Stimulated activated CD4-positive, alpha-beta T cell treated with anti-CD3 and anti-CD28 coated beads, Interleukin-2, amount 100 ng/mL, for 4 hours (primary cell): Measurements from ENCODE around the gene DCAF6.
"Not testable (repeated sequence)": the region's sequence is repeated elsewhere in the genome, so short reads cannot be mapped to it uniquely, and the experiment has no call there.

Source experiments
- DNase-seq: peaks from one replicate; pipeline ENCODE4 v3.0.0-alpha.2; 2020; ENCODE audit warnings: low read depth

DCAF6 gene

GRCh38 chr1:168009322-168009721, 72.8 kb downstream of the DCAF6 start:
- no peak for DNase-seq

GRCh38 chr1:168019407-168019806, 82.9 kb downstream of the DCAF6 start:
- no peak for DNase-seq

- DNase-seq = no peak
These were observed 94.7 kb downstream of the DCAF6 start for GRCh38 chr1:168031198-168031597.

DNA sequence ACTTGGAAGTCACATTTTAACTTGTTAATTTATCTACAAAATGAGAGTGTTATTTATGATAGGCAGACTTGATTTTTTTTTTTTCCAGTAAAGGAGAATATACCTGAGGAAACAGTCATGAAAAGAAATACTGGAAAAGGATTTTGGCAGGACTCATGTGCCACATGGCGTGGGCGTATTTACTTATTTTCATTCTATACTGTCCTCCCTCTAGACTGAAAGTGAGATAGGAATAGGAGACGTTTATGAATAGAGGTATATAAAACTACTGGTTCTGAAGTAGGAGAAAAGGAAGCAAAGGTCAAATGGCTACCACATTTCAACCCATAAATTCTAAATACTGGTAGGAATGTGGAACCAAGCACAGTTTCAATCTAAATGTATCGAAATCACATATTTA, 95.1 kb downstream of the DCAF6 start:
- no peak for DNase-seq

DNA sequence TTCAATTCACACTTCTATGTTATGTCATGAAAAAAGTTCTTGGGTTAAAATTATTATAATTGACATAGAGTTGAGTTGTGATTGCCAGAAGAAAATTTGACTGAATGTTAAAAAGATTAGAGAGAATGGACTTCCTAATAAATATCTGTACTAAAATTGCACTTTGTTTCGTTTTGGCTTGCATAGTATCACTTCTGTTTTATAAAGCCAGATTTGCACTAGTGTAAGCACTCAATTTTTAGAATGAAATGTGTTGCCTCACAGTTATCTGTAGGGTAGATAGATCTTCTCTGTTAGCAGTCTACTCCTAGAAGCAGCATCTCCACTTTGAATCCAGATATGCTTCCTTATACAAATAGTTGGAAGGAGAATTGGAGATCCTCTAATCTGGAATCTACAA, 95.5 kb downstream of the DCAF6 start:
- DNase-seq = no peak

GRCh38 chr1:168035345-168035744, 98.9 kb downstream of the DCAF6 start:
- no peak for DNase-seq

DNA sequence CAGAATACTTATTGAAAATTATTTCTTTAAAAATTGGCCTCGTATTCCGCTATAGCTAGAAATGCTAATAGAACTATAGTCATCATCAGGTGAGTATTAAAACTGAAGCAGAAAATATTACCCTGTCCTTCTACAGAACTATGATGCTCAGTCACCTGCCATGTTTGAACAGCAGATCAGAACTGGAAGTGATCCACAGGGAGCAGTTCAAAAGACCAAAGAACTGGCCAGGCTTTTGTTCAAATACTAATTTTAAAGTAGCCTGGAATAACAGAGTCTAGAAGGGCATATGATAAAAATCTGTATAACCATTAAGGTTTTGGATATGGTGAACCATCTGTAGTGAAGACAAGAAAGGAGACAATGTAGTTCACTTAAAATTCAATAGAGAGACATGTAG, 105.9 kb downstream of the DCAF6 start:
- no peak for DNase-seq

DNA sequence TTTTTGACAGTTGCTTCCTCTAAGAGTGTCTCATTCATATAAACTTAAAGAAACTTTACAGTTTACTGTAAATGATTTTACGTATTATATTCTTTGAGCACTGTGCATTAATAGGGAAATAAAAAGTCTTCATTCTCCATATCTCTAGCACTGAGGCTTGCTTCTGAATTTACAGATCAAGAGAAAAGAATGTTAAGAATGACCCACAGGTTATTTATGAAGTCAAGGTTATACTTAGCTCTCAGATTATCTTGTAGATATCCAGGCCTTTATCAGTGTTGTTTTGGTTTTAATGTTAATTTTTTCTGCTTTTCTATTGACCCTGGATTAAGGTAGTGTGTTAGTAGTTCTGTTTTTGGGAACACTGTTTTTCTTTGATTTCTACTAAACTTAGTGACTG, 108.8 kb downstream of the DCAF6 start:
- DNase-seq = no peak

GRCh38 chr1:168050307-168050706, 113.8 kb downstream of the DCAF6 start:
- no peak for DNase-seq

GRCh38 chr1:168050880-168051279, 114.4 kb downstream of the DCAF6 start:
- no peak for DNase-seq

- no peak for DNase-seq
These were observed 117.2 kb downstream of the DCAF6 start for GRCh38 chr1:168053681-168054080.

- DNase-seq = no peak
These were observed 117.6 kb downstream of the DCAF6 start for GRCh38 chr1:168054117-168054516.

- not testable (repeated sequence) for DNase-seq
These were observed 119.7 kb downstream of the DCAF6 start for GRCh38 chr1:168056152-168056551.

- no peak for DNase-seq
These were observed 120.9 kb downstream of the DCAF6 start for GRCh38 chr1:168057355-168057754.

DNA sequence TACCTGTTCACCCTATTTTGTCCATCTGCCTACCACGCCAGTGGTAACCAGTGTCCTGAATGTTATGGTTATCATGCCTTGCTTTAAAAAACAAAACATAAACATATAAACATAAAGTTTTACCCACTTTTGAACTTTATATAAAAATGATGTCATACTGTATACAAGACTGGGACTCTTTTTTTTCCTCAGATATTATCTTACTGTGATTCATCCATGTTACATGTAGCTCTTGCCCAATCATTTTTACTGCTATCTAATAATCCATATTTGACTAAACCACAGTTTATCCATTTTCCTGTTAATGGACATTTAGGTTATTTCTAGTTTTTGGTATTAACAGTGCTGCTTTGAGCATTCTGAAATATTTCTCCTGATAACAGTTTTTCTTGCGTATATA, 121.4 kb downstream of the DCAF6 start:
- DNase-seq = no peak

DNA sequence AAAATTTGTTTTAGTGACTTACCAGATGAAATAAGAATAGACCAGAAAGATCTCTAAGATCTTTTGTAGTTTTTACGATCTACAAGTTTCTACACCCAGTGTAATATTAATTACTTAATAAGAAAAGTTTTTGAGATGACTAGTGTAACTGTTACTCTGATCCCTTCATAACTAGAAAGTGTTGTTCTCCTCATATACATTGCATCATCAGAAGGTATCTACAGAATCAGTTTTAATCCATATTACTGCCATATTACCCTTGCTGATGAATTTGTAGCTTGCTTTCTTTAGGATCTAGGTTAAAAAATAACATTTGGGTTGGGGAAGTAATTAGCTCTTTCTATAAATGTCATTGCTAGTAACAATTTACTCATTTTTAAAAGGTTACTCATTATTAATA, 127.7 kb downstream of the DCAF6 start:
- no peak for DNase-seq

DNA sequence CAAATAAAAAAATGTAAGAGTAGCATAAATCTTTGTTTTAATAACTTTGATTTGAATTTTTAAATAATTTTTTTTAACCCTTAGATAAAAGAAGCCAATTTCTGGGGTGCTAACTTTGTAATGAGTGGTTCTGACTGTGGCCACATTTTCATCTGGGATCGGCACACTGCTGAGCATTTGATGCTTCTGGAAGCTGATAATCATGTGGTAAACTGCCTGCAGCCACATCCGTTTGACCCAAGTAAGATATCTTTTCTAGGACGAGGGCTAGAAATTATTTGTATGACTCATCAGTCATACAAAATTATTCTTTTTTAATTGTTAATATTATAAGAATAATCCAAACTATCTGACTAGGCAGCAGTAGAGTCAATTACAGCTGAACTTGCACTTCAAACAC, 129.0 kb downstream of the DCAF6 start:
- DNase-seq = no peak

- DNase-seq = no peak
These were observed 132.9 kb downstream of the DCAF6 start for GRCh38 chr1:168069384-168069783.

- DNase-seq = no peak
These were observed 143.3 kb downstream of the DCAF6 start for GRCh38 chr1:168079761-168080160.

DNA sequence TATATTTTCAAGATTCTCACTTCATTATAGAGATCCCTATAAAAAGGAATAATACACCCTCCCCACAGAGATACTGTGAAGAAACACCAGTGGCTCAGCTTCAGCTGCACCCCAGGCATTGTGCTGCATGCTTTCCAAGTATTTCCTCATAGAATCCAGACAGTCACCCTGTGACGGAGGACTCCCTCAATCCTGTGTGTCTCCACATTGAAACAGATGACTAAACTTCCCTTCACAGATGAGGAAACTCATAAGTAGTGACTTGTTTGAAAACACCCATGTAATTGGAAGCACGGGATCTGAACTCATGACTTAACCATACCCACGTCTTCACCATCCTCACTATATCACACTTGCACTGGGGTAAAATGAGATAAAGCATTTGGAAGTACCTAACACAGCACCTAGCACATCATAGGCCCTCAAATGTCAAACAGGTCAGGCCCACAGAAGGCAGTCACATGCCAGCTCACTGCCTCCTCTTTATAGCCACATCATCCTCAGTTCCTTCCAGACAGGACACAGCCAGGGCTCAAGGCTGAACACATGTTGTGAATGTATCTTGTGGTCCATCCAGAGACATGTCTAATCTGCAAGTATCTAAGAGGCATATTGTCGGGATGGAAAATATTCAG, 145.0 kb downstream of the DCAF6 start:
- DNase-seq = no peak

DNA sequence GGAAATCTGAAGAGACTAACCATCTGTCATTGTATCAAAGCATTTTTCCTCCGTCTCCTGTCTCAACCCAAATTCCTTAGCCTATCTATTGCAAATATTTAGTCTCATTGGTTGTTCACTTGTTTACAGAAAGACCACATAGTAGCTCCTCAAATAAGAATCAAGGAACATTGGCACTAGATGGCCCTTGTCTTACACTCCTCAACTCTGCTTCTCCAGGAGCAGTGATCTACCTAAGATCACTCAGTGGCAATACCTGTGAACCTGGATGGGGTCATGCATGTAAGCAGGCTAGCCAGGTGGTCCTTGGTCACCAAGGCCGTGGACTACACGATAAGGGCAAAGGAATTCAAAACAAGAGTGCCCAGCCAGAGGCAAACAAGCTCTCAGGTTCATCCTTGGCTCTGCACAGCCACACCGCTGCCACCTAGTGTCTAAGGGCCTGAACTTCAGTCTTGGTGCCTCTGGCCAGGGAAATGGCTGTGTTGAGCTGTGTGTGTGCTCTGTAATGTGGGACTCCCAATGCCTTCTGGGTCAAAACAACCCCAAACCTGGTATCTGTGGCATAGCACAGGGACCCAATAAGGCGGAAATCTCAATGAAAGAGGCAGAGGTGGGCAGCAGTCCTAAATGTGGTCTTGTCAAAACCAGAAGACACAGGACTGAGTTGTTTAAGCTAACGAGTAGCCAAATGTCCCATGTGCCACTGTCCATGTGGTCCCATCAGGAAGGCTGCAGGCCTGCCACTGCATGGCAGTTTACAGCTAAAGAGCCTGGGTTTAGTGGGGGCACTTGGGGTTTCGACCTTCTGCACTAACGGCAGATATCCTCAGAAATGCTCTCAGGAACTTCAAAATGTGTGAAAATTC, 145.8 kb downstream of the DCAF6 start:
- peak; percentile 42 for DNase-seq

- DNase-seq = no peak
These were observed 147.2 kb downstream of the DCAF6 start for GRCh38 chr1:168083456-168084325.
